GM15510 (cell line): ENCODE measurements around the gene TFPI.

Source experiments
- POLR2A ChIP-seq: IDR thresholded peaks from 3 replicates; pipeline ENCODE4 v1.6.1; 2011; ENCODE audit warnings: borderline replicate concordance; ENCODE audit not compliant: insufficient read length; ENCODE audit errors: extremely low read depth

The TFPI gene

DNA sequence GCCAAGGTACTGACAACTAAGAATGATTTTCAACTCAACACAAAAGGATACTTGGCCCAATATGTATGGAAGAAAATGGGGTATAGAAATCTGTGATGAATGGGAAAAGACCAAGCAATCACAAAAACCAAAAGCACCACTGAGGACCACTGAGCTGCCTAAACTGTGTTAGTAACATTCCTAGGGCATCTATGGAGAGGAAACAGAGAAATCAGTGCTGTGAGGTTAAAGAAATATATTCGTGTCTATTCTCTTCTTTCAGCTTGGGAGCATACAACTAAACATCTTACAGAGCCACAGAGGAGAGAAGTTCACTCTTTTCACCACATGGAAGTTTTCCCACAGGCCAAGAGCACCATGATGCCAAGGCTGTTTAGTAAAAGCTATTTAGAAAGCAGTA, 58.9 kb downstream of the TFPI start:
- no peak for TF ChIP-seq POLR2A

DNA sequence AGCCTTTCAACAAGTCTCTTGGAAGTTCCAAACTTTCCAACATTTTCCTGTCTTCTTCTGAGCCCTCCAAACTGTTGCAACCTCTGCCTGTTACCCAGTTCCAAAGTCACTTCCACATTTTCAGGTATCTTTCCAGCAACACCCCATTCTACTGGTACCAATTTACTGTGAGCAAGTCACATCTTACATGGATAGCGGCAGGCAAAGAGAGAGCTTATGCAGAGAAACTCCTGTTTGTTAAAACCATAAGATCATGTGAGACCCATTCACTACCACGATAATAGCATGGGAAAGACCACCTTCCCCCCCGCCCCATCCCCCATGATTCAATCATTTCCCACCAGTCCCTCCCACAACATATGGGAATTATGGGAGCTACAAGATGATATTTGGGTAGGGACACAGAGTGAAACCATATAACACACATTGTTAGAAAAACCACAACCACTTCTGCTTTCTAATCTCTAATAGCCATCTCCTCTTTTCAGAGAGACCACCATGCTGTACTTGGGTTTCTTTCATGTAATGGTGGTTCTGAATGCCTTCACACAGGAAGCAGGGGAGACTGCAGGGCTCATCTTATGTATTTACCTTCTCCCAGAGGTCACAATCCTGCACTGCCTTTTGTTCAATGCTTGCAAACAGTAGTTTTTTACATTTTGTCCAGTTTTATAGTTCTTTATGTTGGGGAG, 60.2 kb downstream of the TFPI start:
- TF ChIP-seq POLR2A, result no peak

DNA sequence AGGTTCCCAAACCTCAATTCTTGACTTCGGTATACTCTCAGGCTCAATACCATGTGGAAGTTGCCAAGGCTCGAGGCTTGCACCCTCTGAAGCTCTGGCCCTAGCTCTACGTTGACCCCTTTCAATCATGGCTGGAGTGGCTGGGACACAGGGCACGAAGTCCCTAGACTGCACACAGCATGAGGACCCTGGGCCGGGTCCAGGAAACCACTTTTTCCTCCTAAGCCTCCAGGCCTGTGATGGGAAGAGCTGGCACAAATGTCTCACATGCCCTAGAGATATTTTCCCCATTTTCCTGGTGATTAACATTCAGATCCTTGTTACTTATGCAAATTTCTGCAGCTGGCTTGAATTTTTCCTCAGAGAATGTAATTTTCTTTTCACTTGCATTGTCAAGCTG, 61.1 kb downstream of the TFPI start:
- no peak for TF ChIP-seq POLR2A

DNA sequence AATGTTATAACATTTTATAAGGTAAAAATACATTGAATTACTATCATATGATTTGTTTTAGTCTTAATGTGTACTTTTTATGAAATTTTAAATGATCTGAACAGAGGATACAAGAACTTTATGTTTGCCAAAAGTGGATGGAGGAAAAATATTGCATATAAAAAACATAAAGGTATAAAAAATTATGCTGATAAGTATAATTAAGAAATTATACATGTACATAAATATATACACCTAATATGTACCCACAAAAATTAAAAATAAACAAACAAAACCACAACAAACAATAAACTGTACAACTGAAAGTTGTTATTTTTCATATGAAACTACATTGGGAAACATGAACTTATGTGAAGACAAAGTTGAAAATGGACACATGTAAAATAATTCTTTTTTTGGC, 68.0 kb downstream of the TFPI start:
- TF ChIP-seq POLR2A, result no peak

DNA sequence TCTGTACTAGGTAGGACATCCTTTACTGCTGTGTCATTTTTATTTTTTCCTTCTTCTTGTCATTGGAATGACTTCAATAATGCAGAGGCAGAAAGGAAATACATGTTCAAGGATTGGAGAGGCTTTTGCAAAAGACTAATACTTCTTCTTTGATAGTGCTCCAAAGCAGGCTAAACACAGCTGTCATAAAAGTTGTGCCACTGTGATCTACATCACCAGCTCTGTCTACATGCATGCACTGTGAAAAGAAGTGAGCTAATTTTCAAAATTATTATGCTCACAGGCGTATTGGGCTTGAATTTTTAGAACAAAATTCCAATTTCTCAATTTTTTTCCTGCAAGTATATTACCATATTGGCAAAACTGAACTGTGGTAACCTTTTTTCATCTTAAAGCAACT, 68.7 kb downstream of the TFPI start:
- TF ChIP-seq POLR2A, result no peak

DNA sequence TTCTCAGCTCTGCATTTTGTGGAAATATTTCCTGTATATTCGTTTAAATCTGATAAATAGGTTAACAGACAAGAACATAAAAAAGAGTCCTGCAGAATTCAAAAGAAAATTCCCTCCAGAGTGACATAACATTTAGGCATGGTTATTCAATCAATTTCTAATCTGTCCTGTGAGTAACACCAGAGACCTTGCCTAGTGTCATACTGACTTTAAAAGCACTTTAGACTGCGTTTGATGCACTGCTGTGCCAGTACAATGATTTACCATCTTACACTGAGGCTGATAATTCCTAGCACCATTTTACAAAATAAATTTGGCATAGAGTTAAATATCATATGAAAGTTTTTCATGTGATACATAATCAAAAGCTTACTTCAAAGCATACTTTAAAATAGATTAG, 70.7 kb downstream of the TFPI start:
- no peak for TF ChIP-seq POLR2A

DNA sequence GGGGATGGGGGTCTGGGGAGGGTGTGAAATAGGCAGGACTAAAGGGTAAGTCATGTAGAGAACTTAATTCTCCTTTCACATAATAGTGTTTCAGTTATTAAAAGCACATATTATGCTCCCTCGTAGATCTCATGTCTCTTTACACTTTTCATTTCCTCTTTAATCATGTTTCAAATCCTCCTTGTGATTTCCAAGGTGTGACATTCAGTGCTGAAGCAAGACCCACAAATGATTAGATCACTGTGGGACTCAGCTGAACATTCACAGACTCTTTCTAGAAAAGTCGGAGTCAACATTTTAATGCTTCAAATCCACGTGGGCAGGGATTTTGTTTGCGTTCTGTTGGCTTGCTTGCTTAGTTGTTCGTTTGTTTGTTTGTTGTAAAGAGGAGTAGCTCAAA, 71.4 kb downstream of the TFPI start:
- TF ChIP-seq POLR2A, result no peak

DNA sequence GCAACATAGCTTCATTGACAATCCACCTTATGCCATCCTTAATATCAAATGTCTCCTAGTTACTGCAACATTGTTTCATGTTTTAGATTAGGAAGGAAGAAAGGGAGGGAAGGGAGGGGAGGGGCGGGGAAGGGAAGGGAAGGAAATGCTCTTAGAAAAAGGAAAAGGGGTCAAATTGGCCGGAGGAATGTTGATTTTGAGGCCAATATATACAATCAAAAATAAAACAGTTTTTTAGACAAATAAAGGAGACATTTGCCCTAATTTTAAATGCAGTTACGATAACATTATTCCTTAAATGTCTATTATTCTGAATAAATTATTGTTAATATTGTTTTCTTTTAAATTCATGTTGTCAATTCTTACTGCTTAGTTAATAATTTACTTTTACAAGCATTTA, 72.7 kb downstream of the TFPI start:
- no peak for TF ChIP-seq POLR2A

DNA sequence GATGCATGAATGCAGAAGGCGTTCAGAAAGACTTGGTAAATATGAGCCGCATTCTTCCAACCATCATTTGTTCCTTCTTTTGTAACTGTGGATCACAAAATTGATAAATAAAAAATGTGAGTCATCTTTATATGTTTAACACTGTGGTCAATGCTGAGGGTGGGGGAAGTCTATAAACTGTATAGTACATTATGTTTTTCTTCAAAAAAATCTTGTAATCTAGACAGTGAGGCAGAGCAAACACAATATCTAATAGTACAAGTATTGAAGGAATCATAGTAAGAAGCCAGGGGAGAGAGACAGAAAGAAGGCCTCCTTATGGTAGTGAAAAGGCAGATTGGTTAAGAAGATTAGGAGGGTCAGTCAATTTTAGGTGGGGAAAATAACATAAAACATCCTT, 75.5 kb downstream of the TFPI start:
- TF ChIP-seq POLR2A, result no peak

DNA sequence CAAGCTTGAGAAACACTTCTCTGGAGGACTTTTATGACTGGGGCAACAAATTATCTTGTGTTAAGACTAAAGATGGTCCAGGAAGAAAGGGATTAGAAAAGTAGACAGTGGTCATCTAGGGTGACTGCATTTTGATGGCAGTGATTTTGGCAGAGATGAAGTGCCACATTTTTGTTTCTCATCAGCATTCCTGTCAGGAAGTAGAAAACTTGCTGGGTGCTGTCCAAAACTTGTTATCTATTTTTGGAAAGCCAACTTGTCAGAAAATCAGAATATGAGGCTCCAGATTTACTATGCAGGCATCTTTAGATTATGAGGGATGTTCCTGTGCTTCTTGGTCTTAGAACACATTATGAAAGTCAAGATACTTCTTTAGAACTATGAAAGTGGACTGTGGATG, 77.2 kb downstream of the TFPI start:
- TF ChIP-seq POLR2A, result no peak

DNA sequence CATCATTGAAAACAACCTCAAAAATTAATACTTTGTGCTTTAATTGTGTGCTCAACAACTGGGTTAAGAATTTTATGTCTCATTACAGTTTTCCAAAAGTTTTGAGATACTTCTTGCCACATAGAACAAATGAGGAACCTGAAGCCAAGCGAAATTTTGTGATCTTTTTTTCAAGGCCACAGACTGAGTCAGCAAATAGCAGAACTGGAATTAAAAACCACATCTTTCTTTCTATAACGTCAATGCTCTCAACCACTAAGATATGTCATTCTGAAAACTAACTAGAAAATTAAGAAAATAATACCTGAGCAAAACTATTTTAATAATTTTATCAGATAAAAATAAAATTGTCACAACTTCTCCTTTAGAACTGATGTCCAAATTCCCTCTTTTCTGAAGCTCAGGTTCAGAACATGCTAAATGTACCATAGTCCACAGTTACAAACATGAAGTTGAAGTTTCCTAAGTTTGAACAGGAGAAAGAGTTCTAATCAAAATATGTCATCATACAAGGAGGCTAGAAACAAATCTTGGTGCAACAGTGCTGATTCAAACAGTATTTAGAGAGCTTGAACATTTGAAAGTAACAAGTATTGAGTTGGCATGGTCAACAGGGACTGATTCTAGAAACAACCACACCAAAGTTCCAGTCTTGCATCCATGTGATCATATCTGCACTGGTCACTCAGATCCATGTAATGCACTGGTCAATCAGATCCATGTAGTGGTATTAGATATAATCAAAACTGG, 78.6 kb downstream of the TFPI start:
- no peak for TF ChIP-seq POLR2A

DNA sequence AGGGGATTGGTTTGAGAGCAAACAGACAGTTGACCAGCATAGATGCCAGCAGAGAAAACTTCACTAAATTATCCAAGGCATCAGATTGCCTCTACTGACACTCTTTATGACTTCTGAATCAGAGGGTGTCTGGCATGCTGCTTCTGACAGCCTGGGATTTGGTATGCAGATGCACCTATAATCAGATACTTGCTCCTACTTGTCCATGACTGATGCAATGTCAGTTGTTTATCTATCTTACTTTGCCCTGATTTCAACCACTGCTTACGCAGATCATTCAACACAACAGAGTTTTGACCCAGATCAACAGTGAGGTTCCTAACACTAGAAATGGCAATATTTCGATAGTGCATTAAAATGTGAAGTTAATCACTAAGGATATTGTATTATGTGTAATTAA, 83.5 kb downstream of the TFPI start:
- no peak for TF ChIP-seq POLR2A

DNA sequence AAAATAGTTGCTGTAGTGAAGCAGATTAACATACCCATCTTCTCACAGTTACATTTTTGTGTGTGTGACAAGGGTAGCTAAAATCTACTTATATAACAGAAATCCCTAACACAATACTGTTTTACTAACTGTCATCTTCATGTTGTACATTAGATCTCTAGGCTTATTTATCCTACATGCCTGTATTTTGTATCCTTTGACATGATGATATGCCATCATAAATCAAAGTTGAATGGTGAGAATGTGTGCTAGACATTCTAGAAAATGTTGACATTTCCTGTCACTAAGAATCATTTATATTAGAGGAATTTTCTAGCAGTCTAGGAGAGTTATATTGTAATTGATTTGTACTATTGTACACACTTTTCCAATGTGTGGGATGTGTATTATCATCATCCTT, 84.7 kb downstream of the TFPI start:
- no peak for TF ChIP-seq POLR2A

DNA sequence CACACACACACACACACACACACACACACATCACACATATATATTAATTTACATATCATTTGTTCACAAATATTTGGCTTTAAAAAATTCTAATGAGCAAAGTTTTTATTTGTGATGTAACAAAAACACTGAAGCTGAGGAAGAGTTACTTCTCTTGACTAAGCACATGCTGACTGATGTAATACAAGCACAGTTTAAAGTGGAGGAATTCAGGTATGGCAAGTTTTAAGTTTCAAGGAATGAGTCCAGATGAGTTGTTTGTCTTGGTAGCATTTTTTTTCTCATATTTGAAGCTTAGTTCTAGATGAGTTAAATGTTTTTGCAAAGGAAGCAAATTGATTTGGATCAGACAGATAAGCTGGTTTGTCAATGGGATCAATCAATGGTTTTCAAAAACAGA, 86.0 kb downstream of the TFPI start:
- no peak for TF ChIP-seq POLR2A

DNA sequence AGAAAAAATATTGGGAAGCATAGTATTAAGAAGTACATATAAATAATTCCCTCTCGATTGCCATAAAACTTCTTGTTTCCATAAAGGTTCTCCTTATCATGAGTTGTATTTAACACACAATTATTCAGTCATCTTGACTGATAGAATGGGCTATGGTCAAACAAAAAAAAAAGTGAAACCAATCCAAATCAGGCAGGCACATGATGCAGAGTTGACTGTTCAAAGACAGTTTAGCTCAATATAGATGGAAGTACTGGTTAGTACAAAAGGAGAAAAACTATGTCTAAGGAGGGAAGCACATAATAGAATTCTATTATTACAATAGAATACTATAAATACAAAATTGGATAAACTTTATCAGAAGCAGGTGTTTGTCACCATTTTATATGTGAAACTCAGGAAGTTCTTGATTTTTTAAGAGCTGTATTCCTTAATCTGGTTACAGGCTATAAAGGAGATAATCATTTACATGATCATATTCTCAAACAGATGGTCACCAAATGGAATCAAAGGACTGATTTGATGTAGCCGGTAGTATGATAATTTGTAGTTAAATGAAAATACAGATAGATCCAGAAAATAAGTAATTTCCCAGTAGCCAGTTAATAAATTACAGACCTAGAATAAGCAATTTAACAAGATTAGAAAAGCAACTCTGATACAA, 88.0 kb downstream of the TFPI start:
- TF ChIP-seq POLR2A, result no peak

DNA sequence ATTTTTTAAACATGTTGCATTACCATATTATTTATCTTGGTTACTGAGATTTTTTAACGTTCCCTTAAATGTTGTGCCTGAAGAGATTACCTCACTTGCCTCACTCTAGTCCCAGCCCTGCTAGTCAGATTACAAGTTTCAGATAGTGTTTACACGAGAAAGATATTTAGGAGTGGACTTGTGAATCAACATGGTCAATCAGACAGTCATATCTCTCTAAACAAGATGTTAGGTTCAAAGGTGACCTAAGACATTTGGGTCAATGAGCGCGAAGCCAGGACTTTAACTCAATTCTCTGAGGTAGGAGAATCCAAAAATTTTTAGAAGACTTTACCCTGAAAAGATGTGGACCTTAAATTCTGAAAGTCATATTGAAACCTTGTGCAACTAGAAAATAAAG, 91.4 kb downstream of the TFPI start:
- no peak for TF ChIP-seq POLR2A
